ENCODE results near the gene PSTPIP1. TPM values are rescaled to one million over a fixed set of nuclear protein-coding genes. Genes with fewer than 3 reads are reported as not detected.

Gene PSTPIP1
- total and polyA plus RNA-seq, 2 of the 8 experiments (the other 6 are each of a cell fraction or from before 2014, with no cell fraction given) = 1.6 to 1.8 TPM

- Histone ChIP-seq H3K36me3 (ENCODE audit: control insufficient read depth in 2 of 4, insufficient read depth in 4 of 4, low read length in 3 of 4) (no peaks in the 10 kb centered on the region), H2BK20ac (ENCODE audit: low read length) (no peak overlapping the region), H3K9me3 (ENCODE audit: insufficient read depth in 2 of 2, low read depth in 1 of 2, low read length in 1 of 2) (no peaks in the 10 kb centered on the region), H3K14ac (ENCODE audit: insufficient read length) (no peak overlapping the region), H4K8ac (ENCODE audit: extremely low read depth, insufficient read depth, low read length) (no peak overlapping the region), H3K4me1 (replicated peaks in 1 of 4; ENCODE audit: control insufficient read depth in 3 of 4, insufficient read depth in 4 of 4, low read length in 3 of 4) (peaks cover 0 to 8% (median 6%) of the 10 kb centered on the region in 4 experiments; a peak in 3 of 7 replicates), H2AK5ac (ENCODE audit: low read depth, low read length) (no peak overlapping the region), H3K23me2 (ENCODE audit: low read depth, low read length) (no peaks in the 10 kb centered on the region), H3K4me2 (ENCODE audit: insufficient read depth in 1 of 2, low read depth in 2 of 2, low read length in 2 of 2) (no peak overlapping the region), H2BK12ac (ENCODE audit: low read depth, low read length) (no peak overlapping the region), H2AFZ (ENCODE audit: low read length) (no peak overlapping the region), H3K27me3 (replicated peaks in 1 of 4; ENCODE audit: control insufficient read depth in 3 of 4, extremely low read depth in 1 of 4, insufficient read depth in 3 of 4, low read length in 3 of 4) (no peaks in the 10 kb centered on the region), H3K9ac (replicated peaks in 1 of 4; ENCODE audit: extremely low read depth in 1 of 4, low read depth in 3 of 4, low read length in 3 of 4) (no peak overlapping the region), H3K4ac (replicated peaks; ENCODE audit: insufficient read length, low read depth, low read length) (no peak overlapping the region), H2BK120ac (replicated peaks; ENCODE audit: low read depth, low read length) (no peak overlapping the region), H3K4me3 (ENCODE audit: extremely low read depth in 1 of 4, insufficient read depth in 2 of 4, low read depth in 3 of 4, low read length in 4 of 4) (no peak overlapping the region), H2BK15ac (ENCODE audit: low read length) (no peak overlapping the region), H4K91ac (replicated peaks; ENCODE audit: insufficient read length, low read length) (no peak overlapping the region), H3K27ac (ENCODE audit: low read depth, low read length) (no peak overlapping the region), H2BK5ac (ENCODE audit: low read depth, low read length) (no peak overlapping the region), H3K23ac (ENCODE audit: insufficient read length) (no peak overlapping the region), H4K20me1 (replicated peaks in 1 of 2; ENCODE audit: control insufficient read depth in 1 of 2, insufficient read depth in 2 of 2, low read length in 2 of 2) (peaks cover 9 to 13% of the 10 kb centered on the region in 2 experiments), H3K79me2 (ENCODE audit: control insufficient read depth in 1 of 2, insufficient read depth in 2 of 2, low read length in 2 of 2) (peaks cover 0 to 83% of the 10 kb centered on the region in 2 experiments; a peak in 2 of 4 replicates), H3K79me1 (ENCODE audit: low read depth, low read length) (no peaks in the 10 kb centered on the region), H4K5ac (ENCODE audit: insufficient read length, low read depth, low read length) (no peak overlapping the region), H3K18ac (ENCODE audit: extremely low read depth, low read length) (no peak overlapping the region), H3K56ac (replicated peaks; ENCODE audit: insufficient read length, low read depth, low read length) (no peak overlapping the region)
- TF ChIP-seq JUND (IDR thresholded peaks at IDR 0.05; ENCODE audit: low read length) = no peak
- no peak for TF ChIP-seq SAP30 (IDR thresholded peaks at IDR 0.05; ENCODE audit: insufficient read depth, insufficient replicate concordance, low read length)
- TF ChIP-seq RFX5 (IDR thresholded peaks at IDR 0.05; ENCODE audit: borderline replicate concordance, low read depth, low read length) = no peak
- TF ChIP-seq CBX8 (IDR thresholded peaks at IDR 0.05; ENCODE audit: borderline replicate concordance, low read depth, low read length) = no peak
- TF ChIP-seq RAD21 (IDR thresholded peaks at IDR 0.05 in 1 of 2, conservative IDR thresholded peaks at IDR 0.05 in 1 of 2; ENCODE audit: low read depth in 2 of 2, low read length in 2 of 2) = no peak
- no peak for TF ChIP-seq YY1 (IDR thresholded peaks at IDR 0.05; ENCODE audit: low read depth, low read length)
- TF ChIP-seq TAF1 (IDR thresholded peaks at IDR 0.05; ENCODE audit: low read depth, low read length) = no peak
- no peak for TF ChIP-seq CHD1 (IDR thresholded peaks at IDR 0.05; ENCODE audit: low read depth, low read length)
- no peak for TF ChIP-seq BCL11A (IDR thresholded peaks at IDR 0.05; ENCODE audit: low read depth in 2 of 2, low read length in 2 of 2)
- TF ChIP-seq CBX5 (IDR thresholded peaks at IDR 0.05; ENCODE audit: low read depth, low read length) = no peak
- no peak for TF ChIP-seq POU5F1 (IDR thresholded peaks at IDR 0.05; ENCODE audit: low read depth, low read length)
- no peak for TF ChIP-seq EGR1 (IDR thresholded peaks at IDR 0.05; ENCODE audit: borderline replicate concordance, low read depth, low read length)
- no peak for TF ChIP-seq SRF (IDR thresholded peaks at IDR 0.05; ENCODE audit: low read depth, low read length)
- DNase-seq (ENCODE audit: low read depth in 1 of 2, low spot score in 2 of 2) = no peak
- no peak for FAIRE-seq
- POLR2A ChIA-PET (ENCODE audit: partially characterized antibody) = interaction anchor here (1.1 to 2.5 kb wide), 4 partner anchors 9 to 15 kb away, joined by 3 to 12 read pairs (median 8); partner anchors contain the start of gene TSPAN3
- CTCF ChIA-PET (ENCODE audit: partially characterized antibody) = interaction anchor here (0.6 to 1.9 kb wide), 6 partner anchors 9 to 1115 kb away, joined by 4 to 11 read pairs (median 4); no protein-coding TSS in a partner anchor
These were observed 65.6 kb downstream of the PSTPIP1 start for GRCh38 chr15:77060546-77060945.
